ENCODE data around the gene SFR1.

- TF ChIP-seq CTCF (IDR thresholded peaks at IDR 0.05; ENCODE audit: borderline replicate concordance, extremely low read depth, low read length, poor library complexity, severe bottlenecking) (no peak), EZH2 (IDR thresholded peaks at IDR 0.05; ENCODE audit: borderline replicate concordance, low read depth, low read length, severe bottlenecking) (no peak)
Observed at GRCh38 chr10:104120512-104120902, 1.5 kb upstream of the SFR1 start.

Data from DND-41 (cell line).